Mesenteric fat pad (tissue), 1 donor: ENCODE results near the gene CNDP2. TPM values are rescaled to one million over a fixed set of nuclear protein-coding genes. Genes with fewer than 3 reads are reported as not detected.

Experiments
- DNase-seq: peaks from one replicate; pipeline ENCODE4 v3.0.0-alpha.2; 2020; ENCODE audit warnings: low spot score
- total RNA-seq: library from RNA; stranded (reverse); fragmentation: NEBNext Ultra II Directional; extraction: Animal tissue kit (Norgen Biotek cat#: 25700); gene quantifications from one replicate; pipeline ENCODE4 v1.2.1, GENCODE V29; 2021
- donor health status: DM: yes; HTN: yes; CAD: no.

CNDP2 gene
- total RNA-seq, 1 donor from 2014 or later = 164 TPM

- peak; percentile 49 for DNase-seq
These were observed 37.5 kb downstream of the CNDP2 start for GRCh38 chr18:74533666-74534065.

DNA sequence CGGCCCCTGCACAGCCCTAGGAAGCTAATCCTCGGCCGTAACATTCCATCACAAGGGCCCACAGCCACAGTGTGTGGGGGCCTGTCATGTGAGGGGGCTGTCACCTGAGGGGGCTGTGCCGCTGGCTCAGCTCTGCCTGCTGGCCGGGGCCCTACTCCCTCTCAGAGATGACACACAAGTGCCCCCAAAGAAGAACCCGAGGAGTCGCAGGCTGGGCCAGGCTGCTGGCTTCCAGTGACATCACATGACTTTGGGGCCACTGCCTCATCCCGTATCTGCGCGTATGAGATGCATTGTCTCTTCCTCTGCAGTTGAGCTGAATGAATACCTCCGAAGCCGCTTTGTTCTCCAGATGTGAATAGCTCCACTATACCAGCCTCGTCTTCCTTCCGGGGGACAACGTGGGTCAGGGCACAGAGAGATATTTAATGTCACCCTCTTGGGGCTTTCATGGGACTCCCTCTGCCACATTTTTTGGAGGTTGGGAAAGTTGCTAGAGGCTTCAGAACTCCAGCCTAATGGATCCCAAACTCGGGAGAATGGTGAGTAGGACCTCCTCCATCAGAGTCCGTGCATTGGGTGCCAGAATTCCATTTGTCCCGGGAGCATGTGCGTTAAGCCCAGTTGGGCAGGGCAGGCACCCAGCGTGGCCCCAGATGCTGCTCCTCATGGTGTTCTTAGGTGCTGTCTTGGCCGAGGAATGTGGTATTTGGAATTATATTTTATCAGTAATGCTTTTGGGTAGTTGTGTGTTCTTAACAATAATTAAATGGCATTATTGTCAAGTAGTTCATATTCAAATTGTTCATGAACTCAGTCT, 38.2 kb downstream of the CNDP2 start, which contains the start of gene CNDP1:
TSS of gene CNDP1 (plus strand) at position 351 of the 820 bp plus-strand sequence. CDS start at position 519, 168 bp downstream.
- peak; percentile 68 for DNase-seq

- peak; percentile 57 for DNase-seq
These were observed 39.0 kb downstream of the CNDP2 start for GRCh38 chr18:74534981-74535649.

- peak; percentile 72 for DNase-seq
These were observed 43.1 kb downstream of the CNDP2 start for GRCh38 chr18:74539289-74539688.

- DNase-seq = no peak
These were observed 44.7 kb downstream of the CNDP2 start for GRCh38 chr18:74540652-74541421.

GRCh38 chr18:74541703-74542555, 45.8 kb downstream of the CNDP2 start:
- no peak for DNase-seq

GRCh38 chr18:74544898-74545297, 48.7 kb downstream of the CNDP2 start:
- DNase-seq = no peak

GRCh38 chr18:74546007-74546406, 49.8 kb downstream of the CNDP2 start:
- no peak for DNase-seq

DNA sequence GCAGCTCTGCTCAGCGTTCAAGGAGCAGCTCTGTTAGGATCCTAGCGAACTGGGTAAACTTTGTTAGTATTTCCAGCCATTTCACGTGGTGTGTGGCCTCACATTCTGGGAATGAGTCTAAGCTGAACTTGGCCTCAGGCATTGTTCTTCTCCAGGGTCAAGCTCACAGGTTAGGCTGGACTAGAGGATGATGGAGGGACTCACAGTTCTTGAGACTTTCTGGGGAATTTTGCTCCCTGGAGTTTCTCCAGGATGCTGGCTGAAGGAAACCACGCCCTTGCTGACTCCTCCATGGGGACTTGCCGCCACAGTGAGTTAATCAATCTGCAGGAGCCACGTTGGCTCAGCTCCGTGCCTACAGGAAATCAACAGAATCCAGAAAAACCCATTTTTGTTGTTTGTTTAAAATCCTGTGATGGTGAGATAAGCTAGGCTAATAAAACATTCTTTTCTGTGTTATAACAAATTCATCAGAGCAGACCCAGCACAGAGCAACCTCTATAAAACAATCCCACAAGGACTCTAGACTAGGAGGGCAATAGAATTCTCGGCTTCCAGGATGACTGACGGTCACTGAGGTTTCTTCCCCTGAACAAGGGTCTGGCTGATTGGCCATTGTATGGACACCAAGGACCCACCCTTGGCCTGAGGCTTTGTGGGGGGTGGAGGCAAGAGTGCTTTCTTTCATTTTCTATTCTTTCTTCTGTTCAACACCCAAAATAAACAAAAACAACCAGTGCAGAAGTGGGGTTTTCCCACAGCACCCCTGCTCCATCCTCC, 50.8 kb downstream of the CNDP2 start:
- no peak for DNase-seq

GRCh38 chr18:74547860-74548259, 51.7 kb downstream of the CNDP2 start:
- DNase-seq = no peak

DNA sequence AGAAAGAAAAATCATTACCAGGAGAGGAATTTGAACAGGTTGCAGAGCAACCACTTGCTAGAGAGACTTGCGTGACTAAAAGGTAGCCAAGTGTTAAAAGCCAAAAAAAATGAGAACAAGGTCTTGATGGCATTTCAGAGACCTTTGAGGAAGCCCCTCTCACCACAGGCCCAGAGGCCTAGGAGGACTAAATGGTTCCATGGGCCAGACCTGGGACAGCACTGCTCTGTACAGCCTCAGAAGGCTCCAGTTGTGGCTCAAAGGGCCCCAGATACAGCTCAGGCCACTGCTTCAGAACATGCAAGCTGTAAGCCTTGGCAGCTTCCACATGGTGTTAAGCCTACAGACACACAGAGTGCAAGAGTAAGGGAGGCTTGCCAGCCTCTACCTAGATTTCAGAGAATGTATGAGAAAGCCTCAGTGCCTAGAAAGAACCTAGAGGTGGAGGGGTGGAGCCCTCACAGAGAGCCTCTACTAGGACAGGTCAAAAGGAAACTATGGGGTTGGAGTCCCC, 53.5 kb downstream of the CNDP2 start:
- DNase-seq = no peak

DNA sequence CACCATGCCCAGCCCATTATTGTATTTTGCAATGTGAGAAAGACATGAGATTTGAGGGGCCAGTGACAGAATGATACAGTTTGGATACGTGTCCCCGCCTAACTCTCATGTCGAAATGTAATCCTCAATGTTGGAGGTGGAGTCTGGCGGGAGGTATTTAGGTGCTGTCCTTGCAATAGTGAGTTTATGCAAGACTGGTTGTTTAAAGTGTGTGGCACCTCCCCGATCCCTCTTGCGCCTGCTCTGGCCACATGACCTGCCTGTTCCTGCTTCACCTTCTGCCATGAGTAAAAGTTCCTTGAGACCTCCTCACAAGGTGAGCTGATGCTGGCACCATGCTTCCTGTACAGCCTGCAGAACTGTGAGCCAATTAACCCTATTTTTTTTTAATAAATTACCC, 54.7 kb downstream of the CNDP2 start:
- DNase-seq = no peak

DNA sequence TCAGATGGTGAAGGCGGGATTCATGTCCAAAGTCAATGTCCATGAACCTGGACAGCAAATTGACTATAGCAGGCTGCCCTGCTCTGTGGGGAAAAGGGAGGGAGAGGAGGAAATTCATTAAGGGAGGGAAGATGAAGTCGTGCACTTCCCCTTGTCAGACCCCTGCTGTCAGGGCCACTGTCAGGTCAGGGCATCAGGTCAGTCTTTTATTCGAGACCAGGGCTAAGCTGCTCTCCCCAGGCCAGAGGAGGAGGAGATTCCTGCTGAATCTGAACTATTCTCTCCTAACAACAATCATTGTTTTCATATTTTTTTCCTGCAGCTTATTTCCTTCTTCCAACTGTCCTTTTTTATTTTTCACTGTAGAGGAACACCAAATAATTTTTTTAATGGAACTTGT, 55.3 kb downstream of the CNDP2 start:
- no peak for DNase-seq

DNA sequence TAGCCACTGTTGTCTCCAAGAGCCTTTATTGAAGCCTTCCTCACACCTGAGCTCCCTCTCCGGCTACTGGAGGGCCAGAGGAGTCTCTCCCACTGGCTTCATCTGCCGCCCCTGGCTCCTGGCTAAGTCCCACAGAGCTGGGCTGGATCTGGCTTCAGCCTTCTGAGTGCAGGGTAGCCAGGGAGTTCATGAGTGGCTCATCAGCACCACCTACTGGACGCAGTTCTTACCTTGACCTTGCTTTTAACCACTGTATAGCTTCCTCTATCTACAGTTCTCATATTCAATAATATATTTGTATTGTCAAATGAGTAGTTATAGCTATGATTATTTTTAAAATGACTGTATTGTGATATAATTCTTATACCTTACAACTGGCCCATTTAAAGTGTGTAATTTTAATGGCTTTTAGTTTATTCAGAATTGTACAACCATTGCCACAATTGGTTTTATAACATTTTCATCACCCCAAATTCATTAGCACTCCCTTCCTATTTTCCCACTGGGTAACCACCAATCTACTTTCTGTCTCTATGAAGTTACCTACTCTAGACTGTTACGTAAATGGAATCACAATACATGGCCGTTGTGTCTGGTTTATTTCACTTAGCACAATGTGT, 55.9 kb downstream of the CNDP2 start:
- no peak for DNase-seq

- no peak for DNase-seq
These were observed 60.0 kb downstream of the CNDP2 start for GRCh38 chr18:74556126-74556525.

DNA sequence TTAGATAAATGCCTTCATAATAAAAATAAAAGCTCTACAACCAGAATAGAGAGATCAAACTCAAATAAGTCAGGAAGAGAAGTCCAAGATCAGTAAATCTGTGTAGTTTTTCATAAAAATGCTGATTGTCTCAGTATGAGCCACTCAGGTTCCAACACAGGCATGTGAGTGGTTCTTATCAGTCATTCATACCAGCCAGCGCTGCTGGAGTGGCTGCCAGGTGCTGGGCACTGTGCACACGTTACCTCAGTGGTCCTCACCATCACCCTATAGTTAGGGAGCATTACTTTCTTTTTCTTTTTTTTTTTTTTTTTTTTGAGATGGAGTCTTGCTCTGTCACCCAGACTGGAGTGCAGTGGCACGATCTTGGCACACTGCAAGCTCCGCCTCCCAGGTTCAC, 61.9 kb downstream of the CNDP2 start:
- DNase-seq = no peak

DNA sequence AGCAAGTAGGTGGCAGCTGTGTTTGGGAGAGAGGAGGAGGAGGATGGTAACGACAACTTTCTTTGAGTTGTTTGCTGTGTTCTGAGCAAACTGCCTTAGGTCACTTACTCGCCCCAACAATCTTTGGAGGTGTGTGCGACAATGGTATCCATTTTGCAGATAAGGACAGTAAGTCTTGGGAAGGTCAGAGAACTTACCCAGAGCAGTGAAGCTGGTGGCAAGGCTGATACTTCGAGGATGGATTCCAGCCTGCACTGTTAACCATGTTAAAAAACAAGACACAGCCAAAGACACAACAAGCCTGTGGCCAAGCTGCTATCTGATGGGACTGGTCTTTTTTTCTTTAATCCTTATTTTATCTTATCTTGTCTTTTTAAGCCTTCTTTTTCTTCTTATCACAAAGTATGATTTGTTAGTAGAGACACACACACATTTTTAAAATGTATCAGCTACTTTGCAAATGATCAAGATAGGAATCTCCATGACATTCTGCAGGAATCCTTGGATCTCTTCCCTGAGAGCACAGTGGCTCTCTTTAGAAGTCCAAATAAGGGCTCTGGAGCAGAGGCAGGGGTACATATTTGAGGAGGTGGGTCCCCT, 66.1 kb downstream of the CNDP2 start:
- DNase-seq = no peak

- DNase-seq = no peak
These were observed 66.6 kb downstream of the CNDP2 start for GRCh38 chr18:74562775-74563174.

DNA sequence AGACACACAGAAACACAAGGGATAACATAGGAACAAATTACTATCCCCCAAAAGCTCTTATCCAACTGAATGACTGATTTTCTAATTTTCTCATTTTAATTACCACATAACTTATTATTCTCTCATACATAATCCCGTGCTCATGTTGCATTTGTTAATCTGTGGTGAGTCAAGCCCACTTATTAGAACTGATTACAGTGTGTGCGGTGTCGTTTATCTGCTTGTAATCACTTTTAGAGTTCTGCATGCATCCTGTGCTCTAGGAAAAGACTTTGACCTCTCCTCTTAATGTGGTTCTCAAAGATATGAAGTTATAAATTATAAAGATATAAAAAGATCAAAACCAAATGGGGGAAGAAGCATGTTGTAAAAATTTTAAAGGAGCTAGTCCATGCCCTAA, 67.8 kb downstream of the CNDP2 start:
- DNase-seq = no peak
